ENCODE results near the gene DUSP8. TPM values are rescaled to one million over a fixed set of nuclear protein-coding genes. Genes with fewer than 3 reads are reported as not detected.

Gene DUSP8
- total RNA-seq, 1 experiment from 2014 or later, result 4.4 TPM

- Histone ChIP-seq H3K27me3 (ENCODE audit: insufficient read depth, low read length) (peaks cover 19% of the 10 kb centered on the region), H3K79me1 (ENCODE audit: insufficient read depth, low read depth, low read length, poor library complexity, severe bottlenecking) (no peaks in the 10 kb centered on the region), H3K4me1 (ENCODE audit: insufficient read depth, low read length) (no peaks in the 10 kb centered on the region), H2BK5ac (ENCODE audit: insufficient read length, low read length) (no peak overlapping the region), H4K5ac (ENCODE audit: insufficient read length, low read depth, low read length) (no peak overlapping the region), H3K4me2 (ENCODE audit: insufficient read depth, insufficient read length, low read length) (peak overlapping the region; percentile 54), H2AFZ (ENCODE audit: low read length) (no peak overlapping the region), H4K8ac (replicated peaks; ENCODE audit: insufficient read length, low read depth, low read length) (no peak overlapping the region), H4K91ac (ENCODE audit: insufficient read length, low read depth, low read length) (no peak overlapping the region), H4K20me1 (ENCODE audit: control insufficient read depth, insufficient read depth, insufficient read length) (no peaks in the 10 kb centered on the region), H2BK120ac (ENCODE audit: low read depth, low read length, poor library complexity, severe bottlenecking) (no peak overlapping the region), H3K9ac (ENCODE audit: extremely low read depth, insufficient read length, low read length) (no peak overlapping the region), H2BK20ac (ENCODE audit: low read depth, low read length, poor library complexity, severe bottlenecking) (no peak overlapping the region), H3K56ac (ENCODE audit: insufficient read length, low read depth, low read length) (no peak overlapping the region), H3K79me2 (ENCODE audit: insufficient read depth, low read length) (no peaks in the 10 kb centered on the region), H3K18ac (ENCODE audit: insufficient read length, low read depth, low read length) (no peak overlapping the region), H3K27ac (ENCODE audit: insufficient read length, low read depth, low read length) (no peak overlapping the region), H2BK15ac (ENCODE audit: low read depth, low read length) (no peak overlapping the region), H2AK5ac (ENCODE audit: insufficient read length, low read length) (no peak overlapping the region), H3K9me3 (ENCODE audit: control insufficient read depth, low read depth, low read length) (no peaks in the 10 kb centered on the region), H3T11ph (ENCODE audit: low read length) (no peak overlapping the region), H2BK12ac (ENCODE audit: insufficient read length, low read depth, low read length) (no peak overlapping the region), H3K23ac (ENCODE audit: insufficient read length, low read depth, low read length) (no peak overlapping the region), H3K14ac (ENCODE audit: insufficient read depth, low read length) (no peak overlapping the region), H3K23me2 (ENCODE audit: insufficient read length, low read depth, low read length, poor library complexity, severe bottlenecking) (peaks cover 22% of the 10 kb centered on the region), H3K4ac (ENCODE audit: low read depth, low read length) (no peak overlapping the region)
- H3K36me3 Mint-ChIP-seq (ENCODE audit: insufficient read depth in 1 of 3, low read depth in 3 of 3), result peaks cover 0 to 4% (median 0%) of the 10 kb centered on the region in 3 experiments; a peak in 3 of 7 replicates
- peaks cover 8 to 20% of the 10 kb centered on the region in 2 experiments; a peak in 3 of 4 replicates for H3K4me1 Mint-ChIP-seq
- H3K4me3 Mint-ChIP-seq, result peak overlapping the region; percentile 32 to 62; a peak in 3 of 5 replicates
- H3K27ac Mint-ChIP-seq, result no peak overlapping the region
- peaks cover 78% of the 10 kb centered on the region for H3K27me3 Mint-ChIP-seq (ENCODE audit: low read depth)
- DNase-seq, result peak; percentile 63
- WGBS (ENCODE audit: extremely low coverage, insufficient read length, low lambda C conversion rate), result no CpG with 5 or more reads among the region's 64 CpGs
- peak; percentile 78 for TF ChIP-seq CTCF (conservative IDR thresholded peaks at IDR 0.05)
- H3K9me3 Mint-ChIP-seq, result peaks cover 8 to 9% of the 10 kb centered on the region in 2 experiments
These were observed 2.3 kb upstream of the DUSP8 start for GRCh38 chr11:1574238-1574932.
